Activated CD4-positive, alpha-beta T cell treated with anti-CD3 and anti-CD28 coated beads, Interleukin-2, amount 50 U/mL, for 4 hours (primary cell): ENCODE measurements around the gene IL13RA2.

ENCODE experiments used
- DNase-seq, 2 experiments: peaks; one replicate each; pipeline ENCODE4 v3.0.0-alpha.2; 2020

Gene IL13RA2

GRCh38 chrX:115017455-115017854 lies at the start of gene IL13RA2:
IL13RA2 (minus strand) TSS chrX:115017616; CDS start chrX:115017269, 347 bp downstream.
- no peak for DNase-seq

GRCh38 chrX:115065304-115065703 lies 47.9 kb upstream of the IL13RA2 start:
- no peak for DNase-seq

GRCh38 chrX:115060013-115060412 lies 42.6 kb upstream of the IL13RA2 start:
- no peak for DNase-seq

GRCh38 chrX:115058276-115058675 lies 40.9 kb upstream of the IL13RA2 start:
- DNase-seq, result no peak

GRCh38 chrX:115054876-115055275 lies 37.5 kb upstream of the IL13RA2 start:
- DNase-seq, result no peak

GRCh38 chrX:115053223-115053622 lies 35.8 kb upstream of the IL13RA2 start:
- DNase-seq, result no peak

- DNase-seq, result no peak
Observed at GRCh38 chrX:115047715-115048114, 30.3 kb upstream of the IL13RA2 start.

- DNase-seq, result no peak
Observed at GRCh38 chrX:115047181-115047580, 29.8 kb upstream of the IL13RA2 start.

GRCh38 chrX:115040417-115040816 lies 23.0 kb upstream of the IL13RA2 start:
- DNase-seq, result no peak

GRCh38 chrX:115038406-115038805 lies 21.0 kb upstream of the IL13RA2 start:
- no peak for DNase-seq

- no peak for DNase-seq
Observed at GRCh38 chrX:115036029-115036428, 18.6 kb upstream of the IL13RA2 start.

GRCh38 chrX:115031989-115032388 lies 14.6 kb upstream of the IL13RA2 start:
- no peak for DNase-seq

- no peak for DNase-seq
Observed at GRCh38 chrX:115030625-115031024, 13.2 kb upstream of the IL13RA2 start.

GRCh38 chrX:115029869-115030570 lies 12.6 kb upstream of the IL13RA2 start:
- DNase-seq, result no peak

GRCh38 chrX:115029440-115029839 lies 12.0 kb upstream of the IL13RA2 start:
- no peak for DNase-seq

- DNase-seq, result no peak
Observed at GRCh38 chrX:115023811-115024210, 6.4 kb upstream of the IL13RA2 start.

- no peak for DNase-seq
Observed at GRCh38 chrX:115023139-115023538, 5.7 kb upstream of the IL13RA2 start.

GRCh38 chrX:115021121-115021520 lies 3.7 kb upstream of the IL13RA2 start:
- DNase-seq, result no peak

- DNase-seq, result no peak
Observed at GRCh38 chrX:115018944-115019343, 1.5 kb upstream of the IL13RA2 start.

- no peak for DNase-seq
Observed at GRCh38 chrX:115018040-115018647, 728 bp upstream of the IL13RA2 start.

- DNase-seq, result no peak
Observed at GRCh38 chrX:115013705-115014104, 3.7 kb downstream of the IL13RA2 start.

- no peak for DNase-seq
Observed at GRCh38 chrX:115011428-115011827, 6.0 kb downstream of the IL13RA2 start.

- DNase-seq, result no peak
Observed at GRCh38 chrX:114999906-115000305, 17.5 kb downstream of the IL13RA2 start.

GRCh38 chrX:114997779-114998178 lies 19.6 kb downstream of the IL13RA2 start:
- no peak for DNase-seq
